ENCODE results near the gene SYNC. TPM values are rescaled to one million over a fixed set of nuclear protein-coding genes. Genes with fewer than 3 reads are reported as not detected.

The SYNC gene
- total and polyA plus RNA-seq, 9 of the 15 experiments (the other 6 are each of a cell fraction or from before 2014, with no cell fraction given), result 0.49 to 1.1 (median 0.87) TPM

DNA sequence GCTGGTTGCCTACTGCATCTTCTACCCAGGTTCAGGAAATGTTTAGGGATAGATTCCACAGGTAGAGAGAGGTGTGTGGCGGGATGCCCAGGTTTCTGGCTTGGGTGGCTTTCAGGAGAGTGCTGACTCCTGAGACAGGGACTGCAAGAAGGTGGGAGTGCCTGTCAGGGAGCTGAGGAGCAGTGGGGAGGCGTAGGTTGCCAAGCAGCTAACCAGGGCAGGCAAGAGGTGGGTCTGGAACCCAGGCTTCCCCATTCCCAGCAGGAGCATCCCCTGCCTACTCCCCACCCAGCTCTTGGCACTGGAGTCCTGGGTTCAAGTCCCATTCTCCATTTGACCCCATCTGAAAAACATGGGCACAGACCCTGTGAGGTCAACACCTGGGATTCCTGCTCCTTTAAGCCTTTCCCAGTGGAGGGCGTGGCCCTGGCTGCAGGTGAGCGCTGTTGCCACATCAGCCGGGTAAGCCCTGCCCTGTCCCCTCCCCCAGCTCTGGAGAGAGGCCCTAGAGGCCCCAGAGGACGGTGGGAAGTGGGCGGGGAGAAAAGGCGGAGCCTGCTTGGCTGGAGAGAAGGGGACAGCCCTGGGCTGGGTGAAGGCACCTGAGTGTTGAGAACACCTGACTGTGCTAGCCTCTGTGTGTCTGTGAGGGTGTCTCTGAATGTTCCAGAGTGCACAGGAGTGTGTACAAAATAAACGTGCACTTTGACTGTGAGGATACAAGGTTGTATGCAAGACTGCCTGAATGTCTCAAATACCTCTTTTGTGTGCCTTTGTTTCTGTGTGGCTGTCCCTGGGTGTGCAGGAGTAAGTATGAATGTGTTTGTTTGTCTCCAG lies 14.0 kb upstream of the SYNC start (continued):
- TF ChIP-seq ZEB2 (IDR thresholded peaks at IDR 0.05) (peak; percentile 95), RBM14 (IDR thresholded peaks at IDR 0.05; ENCODE audit: borderline replicate concordance, insufficient read depth, low read depth, low read length) (no peak), KLF16 (IDR thresholded peaks at IDR 0.05) (no peak), HIVEP1 (CRISPR knock-in tag; IDR thresholded peaks at IDR 0.05) (0 out of 2 replicates have a peak, but pooled peaks have one; percentile 8), HNRNPL (IDR thresholded peaks at IDR 0.05; ENCODE audit: low read depth, low read length) (no peak), MYNN (IDR thresholded peaks at IDR 0.05) (0 out of 2 replicates have a peak, but pooled peaks have one; percentile 5), MYNN (CRISPR knock-in tag; IDR thresholded peaks at IDR 0.05) (no peak), RB1 (IDR thresholded peaks at IDR 0.05; ENCODE audit: low read depth) (peak; percentile 58; the same call in 1 of the 2 replicates), HDAC1 (IDR thresholded peaks at IDR 0.05) (no peak), MTA3 (IDR thresholded peaks at IDR 0.05; ENCODE audit: borderline replicate concordance) (peak; percentile 64; the same call in 1 of the 2 replicates), ZNF224 (CRISPR knock-in tag; IDR thresholded peaks at IDR 0.05) (0 out of 2 replicates have a peak, but pooled peaks have one; percentile 31), SAFB2 (IDR thresholded peaks at IDR 0.05; ENCODE audit: borderline replicate concordance, low read depth, low read length, severe bottlenecking) (no peak)
- TF ChIP-seq, protein P1, sequence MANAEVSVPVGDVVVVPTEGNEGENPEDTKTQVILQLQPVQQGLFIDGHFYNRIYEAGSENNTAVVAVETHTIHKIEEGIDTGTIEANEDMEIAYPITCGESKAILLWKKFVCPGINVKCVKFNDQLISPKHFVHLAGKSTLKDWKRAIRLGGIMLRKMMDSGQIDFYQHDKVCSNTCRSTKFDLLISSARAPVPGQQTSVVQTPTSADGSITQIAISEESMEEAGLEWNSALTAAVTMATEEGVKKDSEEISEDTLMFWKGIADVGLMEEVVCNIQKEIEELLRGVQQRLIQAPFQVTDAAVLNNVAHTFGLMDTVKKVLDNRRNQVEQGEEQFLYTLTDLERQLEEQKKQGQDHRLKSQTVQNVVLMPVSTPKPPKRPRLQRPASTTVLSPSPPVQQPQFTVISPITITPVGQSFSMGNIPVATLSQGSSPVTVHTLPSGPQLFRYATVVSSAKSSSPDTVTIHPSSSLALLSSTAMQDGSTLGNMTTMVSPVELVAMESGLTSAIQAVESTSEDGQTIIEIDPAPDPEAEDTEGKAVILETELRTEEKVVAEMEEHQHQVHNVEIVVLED (CRISPR knock-in tag; IDR thresholded peaks at IDR 0.05), result no peak
- TF ChIP-seq, protein P2, sequence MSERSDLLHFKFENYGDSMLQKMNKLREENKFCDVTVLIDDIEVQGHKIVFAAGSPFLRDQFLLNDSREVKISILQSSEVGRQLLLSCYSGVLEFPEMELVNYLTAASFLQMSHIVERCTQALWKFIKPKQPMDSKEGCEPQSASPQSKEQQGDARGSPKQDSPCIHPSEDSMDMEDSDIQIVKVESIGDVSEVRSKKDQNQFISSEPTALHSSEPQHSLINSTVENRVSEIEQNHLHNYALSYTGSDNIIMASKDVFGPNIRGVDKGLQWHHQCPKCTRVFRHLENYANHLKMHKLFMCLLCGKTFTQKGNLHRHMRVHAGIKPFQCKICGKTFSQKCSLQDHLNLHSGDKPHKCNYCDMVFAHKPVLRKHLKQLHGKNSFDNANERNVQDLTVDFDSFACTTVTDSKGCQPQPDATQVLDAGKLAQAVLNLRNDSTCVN (CRISPR knock-in tag; IDR thresholded peaks at IDR 0.05), result no peak
- TF ChIP-seq, protein P3, sequence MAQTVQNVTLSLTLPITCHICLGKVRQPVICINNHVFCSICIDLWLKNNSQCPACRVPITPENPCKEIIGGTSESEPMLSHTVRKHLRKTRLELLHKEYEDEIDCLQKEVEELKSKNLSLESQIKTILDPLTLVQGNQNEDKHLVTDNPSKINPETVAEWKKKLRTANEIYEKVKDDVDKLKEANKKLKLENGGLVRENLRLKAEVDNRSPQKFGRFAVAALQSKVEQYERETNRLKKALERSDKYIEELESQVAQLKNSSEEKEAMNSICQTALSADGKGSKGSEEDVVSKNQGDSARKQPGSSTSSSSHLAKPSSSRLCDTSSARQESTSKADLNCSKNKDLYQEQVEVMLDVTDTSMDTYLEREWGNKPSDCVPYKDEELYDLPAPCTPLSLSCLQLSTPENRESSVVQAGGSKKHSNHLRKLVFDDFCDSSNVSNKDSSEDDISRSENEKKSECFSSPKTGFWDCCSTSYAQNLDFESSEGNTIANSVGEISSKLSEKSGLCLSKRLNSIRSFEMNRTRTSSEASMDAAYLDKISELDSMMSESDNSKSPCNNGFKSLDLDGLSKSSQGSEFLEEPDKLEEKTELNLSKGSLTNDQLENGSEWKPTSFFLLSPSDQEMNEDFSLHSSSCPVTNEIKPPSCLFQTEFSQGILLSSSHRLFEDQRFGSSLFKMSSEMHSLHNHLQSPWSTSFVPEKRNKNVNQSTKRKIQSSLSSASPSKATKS (CRISPR knock-in tag; IDR thresholded peaks at IDR 0.05), result no peak

Data from K562 (cell line).